Aorta (tissue), 5 donors: ENCODE data around the gene TGIF2. TPM values are rescaled to one million over a fixed set of nuclear protein-coding genes. Genes with fewer than 3 reads are reported as not detected.
A peak's percentile ranks its signal among the peaks of the same experiment; 100 is the strongest.
"Not testable (repeated sequence)": the region's sequence is repeated elsewhere in the genome, so short reads cannot be mapped to it uniquely, and the experiment has no call there.

Experiments
- ATAC-seq: fragments of 200-7000 bp; cut with Tn5 transposase; one replicate; pipeline ENCODE4 v1.9.1; 2022; ENCODE audit warnings: moderate library complexity; ENCODE audit not compliant: low FRiP score
- DNase-seq, 2 donors: peaks; one replicate each; pipeline ENCODE4 v3.0.0-alpha.2; 2020
- H3K27ac ChIP-seq, 2 donors: one replicate each; pipeline ENCODE4 v1.5.1; 2013; ENCODE audit warnings: low read length in 2 of 2, mild to moderate bottlenecking in 2 of 2, moderate library complexity in 2 of 2, control low read depth in 1 of 2, inconsistent platforms in 1 of 2, low read depth in 1 of 2
- H3K27me3 ChIP-seq, 2 donors: one replicate each; pipeline ENCODE4 v1.6.1; 2013; ENCODE audit warnings: control low read depth in 1 of 2, low read length in 1 of 2, mild to moderate bottlenecking in 1 of 2, moderate library complexity in 1 of 2; ENCODE audit not compliant: insufficient read depth in 2 of 2, control insufficient read depth in 1 of 2
- H3K36me3 ChIP-seq, 2 donors: one replicate each; pipeline ENCODE4 v1.6.1; 2013; ENCODE audit warnings: control low read depth in 1 of 2, low read length in 1 of 2, mild to moderate bottlenecking in 1 of 2; ENCODE audit not compliant: insufficient read depth in 2 of 2, control insufficient read depth in 1 of 2
- H3K4me1 ChIP-seq, 2 donors: one replicate each; pipeline ENCODE4 v1.6.1; 2013; ENCODE audit warnings: low read length in 2 of 2, control low read depth in 1 of 2, mild to moderate bottlenecking in 1 of 2, moderate library complexity in 1 of 2; ENCODE audit not compliant: insufficient read depth in 2 of 2, control insufficient read depth in 1 of 2
- H3K4me3 ChIP-seq, 2 donors: one replicate each; pipeline ENCODE4 v1.5.1; 2013; ENCODE audit warnings: low read length in 2 of 2, control low read depth in 1 of 2, mild to moderate bottlenecking in 1 of 2
- H3K9me3 ChIP-seq: one replicate; pipeline ENCODE4 v1.6.1; 2013; ENCODE audit warnings: mild to moderate bottlenecking, low read length; ENCODE audit not compliant: control insufficient read depth
- WGBS, 2 donors: extraction: QIAGEN DNeasy Blood & Tissue Kit; methylation state at CpG; one replicate each; pipeline ENCODE4 v1.1.7; 2013; 5-methylcytosine and 5-hydroxymethylcytosine counted together
- intact Hi-C, 2 donors: fragments of 100-400 bp; cut with DNase I; formaldehyde crosslinking; loops; one replicate each; pipeline versions ENCODE4 v1.14.2 to v1.15.0; 2022
- polyA plus RNA-seq, 2 donors: library from polyadenylated mRNA; stranded (reverse); fragments of 200-250 nt; gene quantifications; one replicate each; pipeline ENCODE4 v1.2.3, GENCODE V29; 2013
- total RNA-seq, 2 donors: library from RNA; stranded (reverse); fragmentation: NEBNext Ultra II Directional; extraction: Animal tissue kit (Norgen Biotek cat#: 25700); gene quantifications; one replicate each; pipeline ENCODE4 v1.2.1, GENCODE V29; 2021
- donor health status: healthy with polysubstance abuse.
- donor health status: Bipolar disorder and iron deficiency.
- donor health status: DM: no; HTN: no; CAD: no.
- donor health status: DM: no; HTN: no; CAD: no.
- donor health status: DM: yes; HTN: yes; CAD: no.

TGIF2 gene
- total and polyA plus RNA-seq, 4 donors: 3.6 to 12.8 (median 8.5) TPM

- Histone ChIP-seq H3K27me3 (no peaks in the 10 kb centered on the region), H3K4me1 (no peaks in the 10 kb centered on the region), H3K36me3 (no peaks in the 10 kb centered on the region), H3K4me3 (no peak overlapping the region), H3K27ac (no peak overlapping the region), H3K9me3 (no peaks in the 10 kb centered on the region)
- DNase-seq: no peak
- no peak for ATAC-seq
- 91 to 93% methylated on average over 6 of the region's 6 CpGs for WGBS, 2 donors
- intact Hi-C loops: no loop called here
Measured at GRCh38 chr20:36631646-36632045, 58.2 kb downstream of the TGIF2 start.

DNA sequence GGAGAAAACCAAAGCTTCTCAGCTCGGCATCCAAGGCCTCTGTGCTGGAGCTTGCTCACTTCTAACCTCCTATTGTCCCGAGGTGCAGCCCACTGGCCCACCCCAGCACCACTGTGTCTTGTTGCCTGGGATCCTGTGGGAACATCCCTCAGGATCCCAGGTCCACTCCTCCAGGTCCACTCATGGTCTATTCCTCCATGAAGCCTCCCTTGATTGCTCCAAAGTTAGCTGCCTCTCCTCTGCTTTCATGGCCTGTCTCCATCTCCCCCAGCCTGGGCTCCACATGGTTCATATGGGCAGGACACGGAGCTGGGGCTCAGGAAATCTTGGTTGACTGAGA lies 58.7 kb downstream of the TGIF2 start:
- no peak for DNase-seq
- ATAC-seq: no peak
- no peak overlapping the region for H3K27ac ChIP-seq
- no peaks in the 10 kb centered on the region for H3K4me1 ChIP-seq
- no peaks in the 10 kb centered on the region for H3K36me3 ChIP-seq
- no peaks in the 10 kb centered on the region for H3K27me3 ChIP-seq
- intact Hi-C loops: no loop called here
- H3K4me3 ChIP-seq: no peak overlapping the region
- 78 to 79% methylated on average over 3 of the region's 3 CpGs for WGBS, 2 donors
- no peaks in the 10 kb centered on the region for H3K9me3 ChIP-seq

GRCh38 chr20:36632487-36633284 lies 59.3 kb downstream of the TGIF2 start:
- no peaks in the 10 kb centered on the region for H3K4me1 ChIP-seq
- H3K36me3 ChIP-seq: no peaks in the 10 kb centered on the region
- H3K4me3 ChIP-seq: no peak overlapping the region
- H3K27me3 ChIP-seq: no peaks in the 10 kb centered on the region
- WGBS, 2 donors: 81 to 83% methylated on average over 12 to 14 of the region's 14 CpGs
- H3K27ac ChIP-seq: no peak overlapping the region
- H3K9me3 ChIP-seq: no peaks in the 10 kb centered on the region
- intact Hi-C loops: no loop called here
- DNase-seq (no peak), ATAC-seq (no peak)

- no peak overlapping the region for H3K4me3 ChIP-seq
- H3K27ac ChIP-seq: no peak overlapping the region
- H3K4me1 ChIP-seq: no peaks in the 10 kb centered on the region
- intact Hi-C loops: no loop called here
- no peak for DNase-seq
- no peaks in the 10 kb centered on the region for H3K9me3 ChIP-seq
- no peaks in the 10 kb centered on the region for H3K27me3 ChIP-seq
- no peaks in the 10 kb centered on the region for H3K36me3 ChIP-seq
- WGBS, 2 donors: 83 to 88% methylated on average over 9 of the region's 9 CpGs
- no peak for ATAC-seq
Measured at GRCh38 chr20:36633285-36633772, 59.9 kb downstream of the TGIF2 start.

DNA sequence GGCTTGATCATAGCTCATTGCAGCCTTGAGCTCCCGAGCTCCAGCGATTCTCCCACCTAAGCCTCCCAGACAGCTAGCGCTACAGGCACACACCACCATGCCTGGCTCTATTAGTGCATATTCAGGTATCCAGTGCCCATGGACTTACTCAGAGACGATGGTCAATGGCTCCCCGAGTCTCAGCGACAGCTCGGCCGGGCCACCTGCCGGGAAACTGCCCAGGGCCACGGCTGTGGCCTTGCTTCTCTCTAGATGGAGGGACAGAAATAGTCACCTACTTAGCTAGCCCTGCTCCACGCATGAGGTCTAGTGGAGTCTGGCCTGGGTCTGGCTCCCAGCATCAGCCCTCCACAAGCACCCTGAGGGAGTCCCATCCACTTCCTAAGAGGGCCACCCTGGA lies 60.9 kb downstream of the TGIF2 start:
- WGBS, 2 donors: 90 to 94% methylated on average over 11 of the region's 11 CpGs
- intact Hi-C loops: no loop called here
- Histone ChIP-seq H3K27me3 (no peaks in the 10 kb centered on the region), H3K36me3 (no peaks in the 10 kb centered on the region), H3K4me1 (no peaks in the 10 kb centered on the region), H3K9me3 (no peaks in the 10 kb centered on the region), H3K4me3 (no peak overlapping the region), H3K27ac (no peak overlapping the region)
- DNase-seq: no peak
- no peak for ATAC-seq

GRCh38 chr20:36638876-36639400 lies 65.5 kb downstream of the TGIF2 start:
- DNase-seq: peak in 1 of 2 donors; percentile 19
- ATAC-seq, H3K4me1 ChIP-seq, H3K9me3 ChIP-seq, H3K27ac ChIP-seq, H3K27me3 ChIP-seq, H3K36me3 ChIP-seq, intact Hi-C loops, H3K4me3 ChIP-seq: not testable (repeated sequence)
- WGBS, 2 donors: 96 to 97% methylated on average over 12 of the region's 12 CpGs

DNA sequence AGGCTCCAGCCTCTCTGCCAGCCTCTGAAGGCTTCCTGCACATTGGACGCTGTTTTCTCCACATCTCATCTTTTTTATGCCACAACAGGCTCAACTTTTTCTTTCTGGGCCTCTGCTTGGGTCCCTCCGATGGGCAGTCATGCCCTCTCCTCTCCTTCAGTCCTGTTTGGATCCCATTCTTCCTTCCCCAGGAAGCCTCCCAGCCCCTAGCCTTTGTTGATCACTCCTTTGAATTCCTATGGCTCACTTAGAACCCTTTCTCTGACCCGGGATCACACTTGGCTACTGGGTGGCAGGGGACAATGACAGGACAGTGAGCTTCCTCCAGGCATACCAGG lies 68.1 kb downstream of the TGIF2 start:
- ATAC-seq (no peak), DNase-seq (no peak)
- no peaks in the 10 kb centered on the region for H3K9me3 ChIP-seq
- H3K36me3 ChIP-seq: no peaks in the 10 kb centered on the region
- no peak overlapping the region for H3K27ac ChIP-seq
- no peaks in the 10 kb centered on the region for H3K27me3 ChIP-seq
- 85 to 87% methylated on average over 3 of the region's 3 CpGs for WGBS, 2 donors
- no peaks in the 10 kb centered on the region for H3K4me1 ChIP-seq
- no peak overlapping the region for H3K4me3 ChIP-seq
- intact Hi-C loops: no loop called here

- intact Hi-C loops: no loop called here
- H3K27ac ChIP-seq: no peak overlapping the region
- no peaks in the 10 kb centered on the region for H3K4me1 ChIP-seq
- no peak for ATAC-seq
- H3K9me3 ChIP-seq: no peaks in the 10 kb centered on the region
- 84 to 87% methylated on average over 6 of the region's 6 CpGs for WGBS, 2 donors
- H3K36me3 ChIP-seq: no peaks in the 10 kb centered on the region
- no peaks in the 10 kb centered on the region for H3K27me3 ChIP-seq
- no peak for DNase-seq
- no peak overlapping the region for H3K4me3 ChIP-seq
Measured at GRCh38 chr20:36642136-36642535, 68.7 kb downstream of the TGIF2 start.
